ENCODE data around the gene SPON1.

Gene SPON1

GRCh38 chr11:14095882-14096281 lies 133.4 kb downstream of the SPON1 start:
- no peak for TF ChIP-seq FOXA1 (IDR thresholded peaks at IDR 0.05)
- TF ChIP-seq ELF4 (IDR thresholded peaks at IDR 0.05): no peak
- TF ChIP-seq TARDBP (IDR thresholded peaks at IDR 0.05): no peak
- TF ChIP-seq BHLHE40 (IDR thresholded peaks at IDR 0.05; ENCODE audit: borderline replicate concordance): no peak
- TF ChIP-seq SUZ12 (IDR thresholded peaks at IDR 0.05): no peak
- no peak for TF ChIP-seq HDGF (IDR thresholded peaks at IDR 0.05; ENCODE audit: borderline replicate concordance)
- TF ChIP-seq FOXK2 (IDR thresholded peaks at IDR 0.05): no peak
- TF ChIP-seq FOXM1 (IDR thresholded peaks at IDR 0.05; ENCODE audit: borderline replicate concordance): no peak
- TF ChIP-seq ZNF384 (IDR thresholded peaks at IDR 0.05): no peak
- no peak for TF ChIP-seq NFRKB (IDR thresholded peaks at IDR 0.05)
- no peak for TF ChIP-seq SP1 (IDR thresholded peaks at IDR 0.05)
- no peak for TF ChIP-seq ARNT (IDR thresholded peaks at IDR 0.05)
- TF ChIP-seq L3MBTL2 (conservative IDR thresholded peaks at IDR 0.05): no peak
- TF ChIP-seq PKNOX1 (IDR thresholded peaks at IDR 0.05): no peak
- TF ChIP-seq CTBP1 (IDR thresholded peaks at IDR 0.05; ENCODE audit: borderline replicate concordance): no peak
- TF ChIP-seq LEF1 (IDR thresholded peaks at IDR 0.05; ENCODE audit: borderline replicate concordance): no peak
- ChIA-PET POLR2A (no interaction called here), CTCF (no interaction called here)
- no peak for DNase-seq (ENCODE audit: extremely low spot score)

- TF ChIP-seq ZNF384 (IDR thresholded peaks at IDR 0.05) (no peak), TARDBP (IDR thresholded peaks at IDR 0.05) (no peak), FOXM1 (IDR thresholded peaks at IDR 0.05; ENCODE audit: borderline replicate concordance) (no peak), LEF1 (IDR thresholded peaks at IDR 0.05; ENCODE audit: borderline replicate concordance) (no peak), ELF4 (IDR thresholded peaks at IDR 0.05) (no peak), ARNT (IDR thresholded peaks at IDR 0.05) (no peak), SP1 (IDR thresholded peaks at IDR 0.05) (no peak), BHLHE40 (IDR thresholded peaks at IDR 0.05; ENCODE audit: borderline replicate concordance) (no peak), NFRKB (IDR thresholded peaks at IDR 0.05) (no peak), L3MBTL2 (conservative IDR thresholded peaks at IDR 0.05) (no peak), PKNOX1 (IDR thresholded peaks at IDR 0.05) (no peak), CTBP1 (IDR thresholded peaks at IDR 0.05; ENCODE audit: borderline replicate concordance) (no peak), FOXK2 (IDR thresholded peaks at IDR 0.05) (no peak), FOXA1 (IDR thresholded peaks at IDR 0.05) (no peak), HDGF (IDR thresholded peaks at IDR 0.05; ENCODE audit: borderline replicate concordance) (no peak), SUZ12 (IDR thresholded peaks at IDR 0.05) (no peak)
- no peak for DNase-seq (ENCODE audit: extremely low spot score)
- POLR2A ChIA-PET: no interaction called here
- CTCF ChIA-PET: no interaction called here
Observed at GRCh38 chr11:14096606-14097005, 134.1 kb downstream of the SPON1 start.

GRCh38 chr11:14101388-14101787 lies 138.9 kb downstream of the SPON1 start:
- ChIA-PET POLR2A (no interaction called here), CTCF (no interaction called here)
- TF ChIP-seq SUZ12 (IDR thresholded peaks at IDR 0.05) (no peak), ARNT (IDR thresholded peaks at IDR 0.05) (no peak), L3MBTL2 (conservative IDR thresholded peaks at IDR 0.05) (no peak), ELF4 (IDR thresholded peaks at IDR 0.05) (no peak), LEF1 (IDR thresholded peaks at IDR 0.05; ENCODE audit: borderline replicate concordance) (no peak), HDGF (IDR thresholded peaks at IDR 0.05; ENCODE audit: borderline replicate concordance) (no peak), FOXM1 (IDR thresholded peaks at IDR 0.05; ENCODE audit: borderline replicate concordance) (no peak), SP1 (IDR thresholded peaks at IDR 0.05) (no peak), TARDBP (IDR thresholded peaks at IDR 0.05) (no peak), NFRKB (IDR thresholded peaks at IDR 0.05) (no peak), PKNOX1 (IDR thresholded peaks at IDR 0.05) (no peak), BHLHE40 (IDR thresholded peaks at IDR 0.05; ENCODE audit: borderline replicate concordance) (no peak), FOXA1 (IDR thresholded peaks at IDR 0.05) (no peak), CTBP1 (IDR thresholded peaks at IDR 0.05; ENCODE audit: borderline replicate concordance) (no peak), ZNF384 (IDR thresholded peaks at IDR 0.05) (no peak), FOXK2 (IDR thresholded peaks at IDR 0.05) (no peak)
- DNase-seq (ENCODE audit: extremely low spot score): no peak

GRCh38 chr11:14102766-14103165 lies 140.2 kb downstream of the SPON1 start:
- TF ChIP-seq SP1 (IDR thresholded peaks at IDR 0.05) (no peak), ZNF384 (IDR thresholded peaks at IDR 0.05) (no peak), FOXK2 (IDR thresholded peaks at IDR 0.05) (no peak), CTBP1 (IDR thresholded peaks at IDR 0.05; ENCODE audit: borderline replicate concordance) (no peak)
- ChIA-PET CTCF (no interaction called here), POLR2A (no interaction called here)
- no peak for DNase-seq (ENCODE audit: extremely low spot score)

GRCh38 chr11:14105446-14105845 lies 142.9 kb downstream of the SPON1 start:
- ChIA-PET POLR2A (no interaction called here), CTCF (no interaction called here)
- no peak for DNase-seq (ENCODE audit: extremely low spot score)
- no peak for TF ChIP-seq TARDBP (IDR thresholded peaks at IDR 0.05)
- TF ChIP-seq SP1 (IDR thresholded peaks at IDR 0.05): no peak
- no peak for TF ChIP-seq NFRKB (IDR thresholded peaks at IDR 0.05)
- no peak for TF ChIP-seq HDGF (IDR thresholded peaks at IDR 0.05; ENCODE audit: borderline replicate concordance)
- TF ChIP-seq L3MBTL2 (conservative IDR thresholded peaks at IDR 0.05): no peak
- no peak for TF ChIP-seq FOXK2 (IDR thresholded peaks at IDR 0.05)
- TF ChIP-seq FOXM1 (IDR thresholded peaks at IDR 0.05; ENCODE audit: borderline replicate concordance): no peak
- TF ChIP-seq PKNOX1 (IDR thresholded peaks at IDR 0.05): no peak
- no peak for TF ChIP-seq BHLHE40 (IDR thresholded peaks at IDR 0.05; ENCODE audit: borderline replicate concordance)
